Ovary (tissue), 9 donors: ENCODE results near the gene GPR33. TPM values are rescaled to one million over a fixed set of nuclear protein-coding genes. Genes with fewer than 3 reads are reported as not detected.
"Not testable (repeated sequence)": the region's sequence is repeated elsewhere in the genome, so short reads cannot be mapped to it uniquely, and the experiment has no call there.

ENCODE experiments used
- DNase-seq, 5 donors: peaks; one replicate each; pipeline ENCODE4 v3.0.0-alpha.2; 2019 to 2020
- H3K27ac ChIP-seq, 2 donors: fragments of 200-600 bp; one replicate each; pipeline versions ENCODE4 v1.5.1 to v1.8.0; 2019 to 2022
- H3K27me3 ChIP-seq: fragments of 200-600 bp; one replicate; pipeline ENCODE4 v1.8.0; 2022
- H3K36me3 ChIP-seq: fragments of 200-600 bp; sonication (generic); one replicate; pipeline ENCODE4 v1.5.1; 2019
- H3K4me1 ChIP-seq: one replicate; pipeline ENCODE4 v1.8.1; 2013; ENCODE audit warnings: mild to moderate bottlenecking, moderate library complexity; ENCODE audit not compliant: insufficient read depth
- H3K4me3 ChIP-seq: fragments of 200-600 bp; sonication (generic); one replicate; pipeline ENCODE4 v1.5.1; 2017
- H3K9me3 ChIP-seq, 2 donors: fragments of 200-600 bp in 1 of 2; sonication (generic) in 1 of 2; one replicate each; pipeline versions ENCODE4 v1.5.1 to v1.8.1; 2013 to 2019; ENCODE audit warnings: mild to moderate bottlenecking in 1 of 2, moderate library complexity in 1 of 2
- CTCF ChIP-seq, 3 donors: fragments of 450-650 bp in 2 of 3; fragments of 200-600 bp in 1 of 3; IDR thresholded peaks; one replicate each; pipeline versions ENCODE4 v1.5.1 to v1.8.0; 2016 to 2022; ENCODE audit warnings: antibody characterized with exemption in 3 of 3, mild to moderate bottlenecking in 1 of 3
- EP300 ChIP-seq: sonication (generic); formaldehyde crosslinking; IDR thresholded peaks from one replicate; pipeline ENCODE4 v1.6.1; 2017; ENCODE audit warnings: antibody characterized with exemption
- POLR2A ChIP-seq: fragments of 450-650 bp; IDR thresholded peaks from one replicate; pipeline ENCODE4 v1.6.1; 2017; ENCODE audit warnings: antibody characterized with exemption, mild to moderate bottlenecking, moderate library complexity
- WGBS, 3 donors: extraction: QIAGEN DNeasy Blood & Tissue Kit in 1 of 3; methylation state at CpG; one replicate each; pipeline versions ENCODE4 v1.1.5 to v1.1.7; 2013 to 2017; 5-methylcytosine and 5-hydroxymethylcytosine counted together
- intact Hi-C, 4 donors: fragments of 100-400 bp; cut with DNase I; formaldehyde crosslinking; loops; one replicate each; pipeline versions ENCODE4 v1.11.0 to v1.15.1; 2022 to 2023
- polyA plus RNA-seq, 2 donors: library from polyadenylated mRNA; stranded (reverse); fragments of 200-250 nt in 1 of 2; fragments of 350-450 nt in 1 of 2; fragmentation: Illumina TruSeq in 1 of 2; extraction: RNeasy Lipid Tissue Mini Kit (QIAGEN cat#74804) in 1 of 2; gene quantifications; one replicate each; pipeline ENCODE4 v1.2.3, GENCODE V29; 2013 to 2014
- total RNA-seq, 7 donors: library from RNA; depleted of rRNA in 2 of 7; stranded (reverse); fragments of >200 nt in 2 of 7; fragmentation: NEBNext Ultra II Directional in 3 of 7; extraction: Animal tissue kit (Norgen Biotek cat#: 25700) in 3 of 7; gene quantifications; one replicate each; pipeline versions ENCODE4 v1.1.0 to v1.2.4, GENCODE V29; 2016 to 2023
- donor health status: DM: no; HTN: no; CAD: no; lungs with moderate emphysema.
- donor health status: DM: no; HTN: no; CAD: no.
- donor health status: Bipolar disorder and iron deficiency.
- donor health status: DM: yes; HTN: yes; CAD: no.
- donor health status: DM: no; HTN: no; CAD: no.
- donor health status: DM: yes; HTN: yes; CAD: no.

Gene GPR33
- total and polyA plus RNA-seq, 9 donors, result not detected

- 68 to 77% (median 73%) methylated on average over 6 of the region's 6 CpGs for WGBS, 3 donors
- H3K9me3 ChIP-seq, result no peaks in the 10 kb centered on the region
- no peak for DNase-seq
- TF ChIP-seq EP300 (no peak), CTCF (IDR thresholded peaks at IDR 0.05) (no peak), POLR2A (no peak)
- no peaks in the 10 kb centered on the region for H3K36me3 ChIP-seq
- H3K4me1 ChIP-seq, result no peaks in the 10 kb centered on the region
- no peak overlapping the region for H3K27ac ChIP-seq
- H3K4me3 ChIP-seq, result no peak overlapping the region
- intact Hi-C loops, result no loop called here
- H3K27me3 ChIP-seq, result no peaks in the 10 kb centered on the region
Measured at GRCh38 chr14:31442284-31442683, 45.6 kb downstream of the GPR33 start.

- no peak for DNase-seq
- Histone ChIP-seq H3K27me3 (no peaks in the 10 kb centered on the region), H3K4me1 (no peaks in the 10 kb centered on the region), H3K4me3 (no peak overlapping the region), H3K9me3 (no peaks in the 10 kb centered on the region), H3K36me3 (no peaks in the 10 kb centered on the region), H3K27ac (no peak overlapping the region)
- whole genome bisulfite sequencing, 3 donors, result 56 to 70% (median 65%) methylated on average over 7 of the region's 7 CpGs
- intact Hi-C loops, result no loop called here
- no peak for TF ChIP-seq POLR2A
- no peak for TF ChIP-seq CTCF (IDR thresholded peaks at IDR 0.05)
- TF ChIP-seq EP300, result no peak
Measured at GRCh38 chr14:31441273-31442111, 46.3 kb downstream of the GPR33 start.

- Histone ChIP-seq H3K36me3 (no peaks in the 10 kb centered on the region), H3K27ac (no peak overlapping the region), H3K9me3 (no peaks in the 10 kb centered on the region), H3K4me1 (no peaks in the 10 kb centered on the region), H3K27me3 (no peaks in the 10 kb centered on the region), H3K4me3 (no peak overlapping the region)
- DNase-seq, result no peak
- intact Hi-C loops, result no loop called here
- TF ChIP-seq EP300, result no peak
- no peak for TF ChIP-seq CTCF (IDR thresholded peaks at IDR 0.05)
Measured at GRCh38 chr14:31440280-31440679, 47.6 kb downstream of the GPR33 start.

GRCh38 chr14:31439561-31439960 is 48.3 kb downstream of the GPR33 start:
- 75 to 80% (median 79%) methylated on average over 2 of the region's 2 CpGs for WGBS, 3 donors
- no peak for TF ChIP-seq POLR2A
- no peak for TF ChIP-seq CTCF (IDR thresholded peaks at IDR 0.05)
- TF ChIP-seq EP300, result no peak
- no peak for DNase-seq
- intact Hi-C loops, result no loop called here
- Histone ChIP-seq H3K4me3 (no peak overlapping the region), H3K27me3 (no peaks in the 10 kb centered on the region), H3K36me3 (no peaks in the 10 kb centered on the region), H3K9me3 (no peaks in the 10 kb centered on the region), H3K4me1 (no peaks in the 10 kb centered on the region), H3K27ac (no peak overlapping the region)

- H3K27me3 ChIP-seq, H3K9me3 ChIP-seq, DNase-seq, H3K36me3 ChIP-seq, H3K4me1 ChIP-seq, H3K4me3 ChIP-seq, H3K27ac ChIP-seq, intact Hi-C loops: not testable (repeated sequence)
- WGBS, 3 donors, result 91 to 96% (median 95%) methylated on average over 10 to 37 of the region's 45 CpGs
Measured at GRCh38 chr14:31437045-31437691, 50.7 kb downstream of the GPR33 start.
